GM21447 (cell line): ENCODE data around the gene PITHD1.
"Not testable (repeated sequence)": the region's sequence is repeated elsewhere in the genome, so short reads cannot be mapped to it uniquely, and the experiment has no call there.

Experiments
- ATAC-seq: cut with Tn5 transposase; IDR thresholded peaks from one replicate; pipeline ENCODE4 v1.9.1; 2021; ENCODE audit not compliant: unreplicated experiment

Gene PITHD1

GRCh38 chr1:23772854-23773242, 5.4 kb upstream of the PITHD1 start:
- ATAC-seq: no peak

GRCh38 chr1:23774174-23774880, 3.9 kb upstream of the PITHD1 start:
- no peak for ATAC-seq

DNA sequence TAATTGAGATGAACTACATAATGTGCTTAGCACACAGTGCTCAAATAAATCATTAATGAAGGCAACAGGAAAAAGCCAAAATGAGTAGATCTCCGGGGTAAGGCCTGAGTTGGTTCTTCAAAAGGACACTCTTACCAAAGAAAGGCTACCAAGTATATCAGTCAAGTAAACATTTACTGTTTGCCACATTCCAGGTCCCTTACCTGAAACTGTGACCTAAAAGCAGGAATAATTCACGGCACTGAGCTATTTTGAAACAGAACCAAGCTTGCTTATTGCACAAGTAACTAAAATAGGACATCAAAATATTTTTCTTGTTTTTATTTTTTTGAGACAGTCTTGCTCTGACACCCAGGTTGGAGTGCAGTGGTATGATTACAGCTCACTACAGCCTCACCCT, 2.0 kb upstream of the PITHD1 start:
- ATAC-seq: no peak

DNA sequence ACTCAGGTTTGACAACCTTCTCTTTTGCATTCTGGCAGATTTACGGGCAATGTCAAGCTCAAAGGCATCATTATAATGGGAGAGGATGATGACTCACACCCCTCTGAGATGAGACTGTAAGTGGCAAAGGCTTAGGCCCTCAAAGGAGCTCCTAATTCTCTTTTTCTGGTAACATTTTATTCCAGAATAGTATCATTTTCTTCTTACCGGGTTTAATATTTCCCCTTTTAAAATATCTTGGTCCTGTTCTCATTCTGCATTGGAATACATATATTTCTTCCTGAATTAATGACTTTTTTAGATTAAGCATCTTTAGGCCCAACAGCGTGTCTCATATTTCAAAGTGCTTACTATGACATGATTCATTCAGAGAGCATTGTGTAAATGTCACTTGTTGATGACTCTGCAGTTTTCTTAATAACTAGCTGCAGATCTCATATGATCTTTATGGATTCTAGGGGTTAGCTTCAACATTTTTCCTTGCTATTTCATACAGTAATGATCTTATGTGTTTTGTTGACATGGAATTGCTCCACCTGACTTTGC, 1.7 kb downstream of the PITHD1 start:
- no peak for ATAC-seq

- not testable (repeated sequence) for ATAC-seq
These were observed 4.9 kb downstream of the PITHD1 start for GRCh38 chr1:23783141-23783540.

GRCh38 chr1:23784846-23785245, 6.6 kb downstream of the PITHD1 start:
- ATAC-seq: no peak

DNA sequence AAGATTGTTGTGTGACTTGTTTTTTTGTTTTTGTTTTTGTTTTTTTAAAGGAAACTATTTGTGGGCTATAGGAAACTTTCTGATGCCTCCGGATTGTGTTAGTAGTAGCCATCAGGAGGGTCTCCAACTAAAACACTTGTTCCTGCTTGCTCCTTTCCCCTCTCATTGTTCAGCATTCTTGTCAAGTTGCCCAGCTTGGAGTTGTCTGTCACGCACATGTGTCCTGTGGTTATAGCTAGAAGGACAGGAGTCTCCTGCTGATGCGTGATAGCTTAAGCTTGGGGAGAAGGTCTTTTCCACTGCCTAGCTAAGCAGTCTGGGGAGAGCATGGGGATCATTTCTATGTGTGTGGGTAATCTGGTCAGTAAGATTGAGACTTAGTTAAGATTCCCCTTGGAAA, 9.5 kb downstream of the PITHD1 start:
- no peak for ATAC-seq

DNA sequence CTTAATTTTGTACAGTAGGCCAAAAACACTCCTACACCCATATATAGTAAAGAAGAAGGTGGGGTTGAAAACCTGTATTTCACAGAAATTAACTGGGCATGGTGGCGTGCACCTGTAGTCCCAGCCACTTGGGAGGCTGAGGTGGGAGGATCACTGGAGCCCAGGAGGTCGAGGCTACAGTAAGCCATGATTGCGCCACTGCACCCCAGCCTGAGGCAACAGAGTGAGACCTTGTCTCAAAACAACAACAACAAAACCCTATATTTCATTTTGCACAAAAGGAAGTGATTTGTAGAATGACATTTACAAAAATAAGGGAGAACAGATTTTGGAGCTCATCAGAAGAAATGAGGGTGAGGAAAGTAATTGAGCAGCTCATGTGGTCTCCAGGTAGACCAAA, 10.5 kb downstream of the PITHD1 start:
- no peak for ATAC-seq

GRCh38 chr1:23790696-23791515, 12.7 kb downstream of the PITHD1 start, which contains the start of gene LYPLA2:
TSS of gene LYPLA2 (plus strand) at chr1:23791145. CDS start at chr1:23792683, 1,538 bp downstream.
- peak; percentile 76 for ATAC-seq

GRCh38 chr1:23791516-23792047, 13.4 kb downstream of the PITHD1 start:
- ATAC-seq: no peak

DNA sequence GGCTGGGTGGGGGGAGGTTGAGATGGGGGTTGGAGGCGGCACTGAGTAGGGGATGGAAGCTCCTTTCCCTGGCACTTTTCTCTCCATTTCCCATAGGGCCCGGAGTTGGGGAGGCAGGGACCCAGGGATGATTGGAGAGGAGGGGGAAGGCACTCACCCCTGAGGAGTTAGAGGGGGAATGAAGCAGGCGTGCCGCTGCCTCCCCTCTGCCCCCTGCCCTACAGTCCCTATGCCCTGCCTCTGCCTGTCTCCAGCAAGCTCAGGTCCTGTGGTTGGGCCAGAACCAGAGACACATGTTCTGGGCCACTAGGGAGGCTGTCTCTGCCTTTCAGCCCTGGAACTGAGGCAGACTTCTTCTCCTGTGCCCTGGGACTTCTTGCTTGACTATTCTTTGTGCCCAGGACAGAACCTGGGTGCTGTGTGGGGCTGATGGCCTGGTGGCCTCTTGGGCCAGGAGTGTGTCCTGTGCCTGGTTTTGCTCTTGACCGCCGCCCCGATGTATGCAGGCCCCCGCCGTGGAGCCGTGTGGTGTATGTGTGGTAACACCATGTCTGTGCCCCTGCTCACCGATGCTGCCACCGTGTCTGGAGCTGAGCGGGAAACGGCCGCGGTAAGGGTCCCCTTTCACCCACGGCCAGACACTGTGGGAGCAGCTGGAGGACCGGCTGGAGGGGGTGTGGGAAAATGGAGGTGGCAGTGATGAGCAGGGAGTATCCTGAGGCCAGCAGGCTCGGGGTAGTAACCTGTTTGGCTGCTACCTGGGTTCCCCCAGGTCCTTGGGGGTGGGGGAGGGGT, 14.1 kb downstream of the PITHD1 start:
- ATAC-seq: no peak

- ATAC-seq: no peak
These were observed 15.0 kb downstream of the PITHD1 start for GRCh38 chr1:23793018-23793781.

- no peak for ATAC-seq
These were observed 15.9 kb downstream of the PITHD1 start for GRCh38 chr1:23793861-23794731.

DNA sequence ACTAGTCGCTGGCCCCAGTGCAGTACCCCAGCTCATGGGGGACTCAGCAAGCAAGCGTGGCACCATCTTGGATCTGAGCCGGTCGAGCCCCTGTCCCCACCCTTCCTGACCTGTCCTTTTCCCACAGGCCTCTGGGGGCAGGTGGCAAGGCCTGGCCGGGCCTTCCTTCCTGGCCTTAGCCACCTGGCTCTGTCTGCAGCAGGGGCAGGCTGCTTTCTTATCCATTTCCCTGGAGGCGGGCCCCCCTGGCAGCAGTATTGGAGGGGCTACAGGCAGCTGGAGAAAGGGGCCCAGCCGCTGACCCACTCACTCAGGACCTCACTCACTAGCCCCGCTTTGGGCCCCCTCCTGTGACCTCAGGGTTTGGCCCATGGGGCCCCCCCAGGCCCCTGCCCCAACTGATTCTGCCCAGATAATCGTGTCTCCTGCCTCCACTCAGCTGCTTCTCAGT, 16.5 kb downstream of the PITHD1 start:
- ATAC-seq: not testable (repeated sequence)

DNA sequence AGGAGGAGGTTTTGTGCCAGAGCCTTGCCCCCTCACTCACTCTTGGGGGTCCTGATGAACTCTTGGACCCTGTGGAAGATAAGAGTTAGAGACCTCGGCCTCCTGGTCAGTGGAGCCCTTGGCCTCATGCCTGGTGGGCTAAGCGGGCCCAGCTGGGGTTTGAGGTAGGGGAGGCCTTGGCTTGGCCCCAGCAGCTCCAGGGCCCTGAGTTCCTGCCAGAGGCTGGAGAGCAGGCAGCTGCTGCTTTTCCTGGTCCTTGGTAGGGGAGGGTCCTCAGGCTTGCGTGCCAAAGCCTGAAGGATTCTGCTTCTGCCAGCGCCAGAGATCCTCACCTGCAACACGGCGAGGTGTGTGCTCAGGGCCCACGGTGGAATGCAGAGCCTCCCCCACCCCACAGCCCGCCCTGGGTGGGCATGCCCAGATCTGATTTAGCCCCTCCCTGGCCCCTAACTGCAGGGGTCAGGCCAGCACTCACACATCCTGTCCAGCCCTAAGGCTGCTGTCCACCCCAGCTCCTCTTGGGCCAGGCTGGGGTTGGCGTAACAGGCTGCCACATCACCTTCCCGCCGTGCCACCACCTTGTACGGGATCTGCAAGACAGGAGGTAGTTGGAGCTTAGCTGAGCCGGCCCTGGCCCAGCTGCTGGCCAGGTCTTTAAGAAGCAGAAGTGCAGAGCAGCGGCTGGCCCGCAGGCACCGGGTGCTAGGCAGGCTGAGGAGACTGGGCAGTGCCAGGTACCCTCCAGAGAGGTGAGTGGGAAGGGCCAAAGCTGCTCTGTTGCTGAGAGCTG, 17.7 kb downstream of the PITHD1 start:
- no peak for ATAC-seq

- ATAC-seq: no peak
These were observed 18.5 kb downstream of the PITHD1 start for GRCh38 chr1:23796466-23797271.
